OCI-LY3 (cell line): ENCODE results near the gene PAPOLB.

Experiments used
- CTCF ChIP-seq: fragments of 200-600, 300-600 bp; sonication (generic); IDR thresholded peaks from 2 replicates; pipeline ENCODE4 v1.5.1; 2014; ENCODE audit warnings: antibody characterized with exemption, low read length, low read depth
- EZH2phosphoT487 ChIP-seq: fragments of 200-600 bp; shearing (Covaris generic); IDR thresholded peaks from 2 replicates; pipeline ENCODE4 v1.6.1; 2018; ENCODE audit warnings: antibody characterized with exemption, mixed run types, low read depth

GRCh38 chr7:4838626-4839334 is 23.1 kb downstream of the PAPOLB start:
- no peak for TF ChIP-seq EZH2phosphoT487
- TF ChIP-seq CTCF, result no peak
